Measurements from ENCODE around the gene CCDC175.

CCDC175 gene

GRCh38 chr14:59511916-59512575, 64.6 kb downstream of the CCDC175 start:
- TF ChIP-seq CTCF (IDR thresholded peaks at IDR 0.05; ENCODE audit: insufficient read depth, low read length, missing control alignments) = peak; percentile 32
- DNase-seq (ENCODE audit: low read depth, low spot score) = no peak
- H3K4me3 ChIP-seq (ENCODE audit: low read depth, low read length) = no peak overlapping the region
- ChIA-PET CTCF (interaction anchor here (0.8 to 1.5 kb wide), 4 partner anchors 10 to 175 kb away, joined by 3 to 7 read pairs (median 3); no protein-coding TSS in a partner anchor), POLR2A (no interaction called here)

- ChIA-PET POLR2A (no interaction called here), CTCF (interaction anchor here (0.7 to 2.8 kb wide), 4 partner anchors 66 to 177 kb away, joined by 3 to 14 read pairs (median 3); partner anchors contain the start of gene CCDC175)
- no peak overlapping the region for H3K4me3 ChIP-seq (ENCODE audit: low read depth, low read length)
- TF ChIP-seq CTCF (IDR thresholded peaks at IDR 0.05; ENCODE audit: insufficient read depth, low read length, missing control alignments) = no peak
- no peak for DNase-seq (ENCODE audit: low read depth, low spot score)
These were observed 65.6 kb downstream of the CCDC175 start for GRCh38 chr14:59510966-59511365.

- ChIA-PET CTCF (interaction anchor here (1.1 to 2.8 kb wide), 2 partner anchors 67 to 178 kb away, joined by 3 to 14 read pairs; partner anchors contain the start of gene CCDC175), POLR2A (no interaction called here)
- no peak for TF ChIP-seq CTCF (IDR thresholded peaks at IDR 0.05; ENCODE audit: insufficient read depth, low read length, missing control alignments)
- no peak for DNase-seq (ENCODE audit: low read depth, low spot score)
- no peak overlapping the region for H3K4me3 ChIP-seq (ENCODE audit: low read depth, low read length)
These were observed 66.6 kb downstream of the CCDC175 start for GRCh38 chr14:59510001-59510400.

GRCh38 chr14:59509101-59509500, 67.5 kb downstream of the CCDC175 start:
- H3K4me3 ChIP-seq (ENCODE audit: low read depth, low read length) = no peak overlapping the region
- ChIA-PET POLR2A (no interaction called here), CTCF (interaction anchor here (1.5 to 2.8 kb wide), 2 partner anchors 68 to 382 kb away, joined by 3 to 14 read pairs; partner anchors contain the start of gene CCDC175)
- no peak for DNase-seq (ENCODE audit: low read depth, low spot score)
- TF ChIP-seq CTCF (IDR thresholded peaks at IDR 0.05; ENCODE audit: insufficient read depth, low read length, missing control alignments) = no peak

GRCh38 chr14:59507752-59508103, 68.9 kb downstream of the CCDC175 start:
- TF ChIP-seq CTCF (IDR thresholded peaks at IDR 0.05; ENCODE audit: insufficient read depth, low read length, missing control alignments) = no peak
- DNase-seq (ENCODE audit: low read depth, low spot score) = no peak
- ChIA-PET POLR2A (no interaction called here), CTCF (interaction anchor here (0.7 to 2.1 kb wide), 16 partner anchors 11 to 677 kb away, joined by 3 to 19 read pairs (median 5); partner anchors contain the start of gene CCDC175)
- H3K4me3 ChIP-seq (ENCODE audit: low read depth, low read length) = no peak overlapping the region

GRCh38 chr14:59507063-59507751, 69.4 kb downstream of the CCDC175 start:
- ChIA-PET POLR2A (no interaction called here), CTCF (interaction anchor here (0.7 to 2.1 kb wide), 17 partner anchors 10 to 677 kb away, joined by 3 to 19 read pairs (median 5); partner anchors contain the start of gene CCDC175)

More at GRCh38 chr14:59507063-59507751, 69.4 kb downstream of the CCDC175 start:
- DNase-seq (ENCODE audit: low read depth, low spot score) = no peak
- peak; percentile 84 for TF ChIP-seq CTCF (IDR thresholded peaks at IDR 0.05; ENCODE audit: insufficient read depth, low read length, missing control alignments)
- no peak overlapping the region for H3K4me3 ChIP-seq (ENCODE audit: low read depth, low read length)
